Uterus (tissue), 4 donors: ENCODE data around the gene PLA1A. TPM values are rescaled to one million over a fixed set of nuclear protein-coding genes. Genes with fewer than 3 reads are reported as not detected.

Experiments used
- DNase-seq, 2 donors: peaks; one replicate each; pipeline ENCODE4 v3.0.0-alpha.2; 2019 to 2020
- H3K27ac ChIP-seq, 2 donors: fragments of 200-600 bp; sonication (generic); 1 replicate in 1 of 2; 2 replicates in 1 of 2; pipeline ENCODE4 v1.5.1; 2016 to 2018
- H3K27me3 ChIP-seq, 2 donors: fragments of 200-600 bp; sonication (generic); one replicate each; pipeline ENCODE4 v1.5.1; 2018 to 2019; ENCODE audit warnings: control low read depth in 1 of 2
- H3K36me3 ChIP-seq, 2 donors: fragments of 200-600 bp; sonication (generic); one replicate each; pipeline ENCODE4 v1.5.1; 2019; ENCODE audit warnings: control low read depth in 1 of 2
- H3K4me1 ChIP-seq, 2 donors: fragments of 200-600 bp; sonication (generic); one replicate each; pipeline ENCODE4 v1.5.1; 2018 to 2019; ENCODE audit warnings: control low read depth in 1 of 2
- H3K4me3 ChIP-seq, 2 donors: fragments of 200-600 bp; sonication (generic); 1 replicate in 1 of 2; 2 replicates in 1 of 2; pipeline ENCODE4 v1.5.1; 2018 to 2019; ENCODE audit warnings: mild to moderate bottlenecking in 1 of 2
- H3K9me3 ChIP-seq, 2 donors: fragments of 200-600 bp; sonication (generic); one replicate each; pipeline ENCODE4 v1.5.1; 2019; ENCODE audit warnings: control low read depth in 1 of 2
- POLR2A ChIP-seq, 2 donors: fragments of 450-650 bp; IDR thresholded peaks; one replicate each; pipeline ENCODE4 v1.6.1; 2016; ENCODE audit warnings: antibody characterized with exemption in 2 of 2, mild to moderate bottlenecking in 1 of 2, moderate library complexity in 1 of 2
- intact Hi-C: fragments of 100-400 bp; cut with DNase I; formaldehyde crosslinking; loops from one replicate; pipeline ENCODE4 v1.15.1; 2023; ENCODE audit warnings: low total_unique reads
- total RNA-seq, 4 donors: library from RNA; depleted of rRNA in 3 of 4; stranded (reverse); fragments of >200 nt in 3 of 4; gene quantifications; one replicate each; pipeline versions ENCODE4 v1.1.0 to v1.2.4, GENCODE V29; 2014 to 2023
- TF ChIP-seq, protein P1 (sequence below), 4 experiments: fragments of 200-600 bp in 2 of 4; fragments of 450-650 bp in 2 of 4; sonication (generic) in 2 of 4; IDR thresholded peaks; one replicate each; pipeline ENCODE4 v1.5.1; 2016 to 2019; ENCODE audit warnings: antibody characterized with exemption in 4 of 4, mild to moderate bottlenecking in 2 of 4, moderate library complexity in 1 of 4
- donor health status: DM: yes; HTN: yes; CAD: no.

PLA1A gene
- total RNA-seq, 4 donors from 2014 or later = 11.9 to 37.1 (median 16.5) TPM; not detected in 1

- H3K27ac ChIP-seq = peak overlapping the region; percentile 69 to 71
- no peaks in the 10 kb centered on the region for H3K36me3 ChIP-seq
- intact Hi-C loops = no loop called here
- no peaks in the 10 kb centered on the region for H3K27me3 ChIP-seq
- no peaks in the 10 kb centered on the region for H3K9me3 ChIP-seq
- no peak for DNase-seq
- H3K4me1 ChIP-seq = no peaks in the 10 kb centered on the region
- TF ChIP-seq POLR2A (IDR thresholded peaks at IDR 0.05) = no peak
- TF ChIP-seq, protein P1, sequence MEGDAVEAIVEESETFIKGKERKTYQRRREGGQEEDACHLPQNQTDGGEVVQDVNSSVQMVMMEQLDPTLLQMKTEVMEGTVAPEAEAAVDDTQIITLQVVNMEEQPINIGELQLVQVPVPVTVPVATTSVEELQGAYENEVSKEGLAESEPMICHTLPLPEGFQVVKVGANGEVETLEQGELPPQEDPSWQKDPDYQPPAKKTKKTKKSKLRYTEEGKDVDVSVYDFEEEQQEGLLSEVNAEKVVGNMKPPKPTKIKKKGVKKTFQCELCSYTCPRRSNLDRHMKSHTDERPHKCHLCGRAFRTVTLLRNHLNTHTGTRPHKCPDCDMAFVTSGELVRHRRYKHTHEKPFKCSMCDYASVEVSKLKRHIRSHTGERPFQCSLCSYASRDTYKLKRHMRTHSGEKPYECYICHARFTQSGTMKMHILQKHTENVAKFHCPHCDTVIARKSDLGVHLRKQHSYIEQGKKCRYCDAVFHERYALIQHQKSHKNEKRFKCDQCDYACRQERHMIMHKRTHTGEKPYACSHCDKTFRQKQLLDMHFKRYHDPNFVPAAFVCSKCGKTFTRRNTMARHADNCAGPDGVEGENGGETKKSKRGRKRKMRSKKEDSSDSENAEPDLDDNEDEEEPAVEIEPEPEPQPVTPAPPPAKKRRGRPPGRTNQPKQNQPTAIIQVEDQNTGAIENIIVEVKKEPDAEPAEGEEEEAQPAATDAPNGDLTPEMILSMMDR (IDR thresholded peaks at IDR 0.05) = no peak
- H3K4me3 ChIP-seq = no peak overlapping the region
Measured at GRCh38 chr3:119665954-119666559, 68.4 kb downstream of the PLA1A start.

GRCh38 chr3:119669906-119670570 is 72.4 kb downstream of the PLA1A start:
- Histone ChIP-seq H3K27me3 (no peaks in the 10 kb centered on the region), H3K4me3 (no peak overlapping the region), H3K4me1 (no peaks in the 10 kb centered on the region), H3K9me3 (no peaks in the 10 kb centered on the region), H3K27ac (peak overlapping the region; percentile 16 to 65), H3K36me3 (no peaks in the 10 kb centered on the region)
- no peak for DNase-seq
- no peak for TF ChIP-seq POLR2A (IDR thresholded peaks at IDR 0.05)
- TF ChIP-seq, protein P1 (IDR thresholded peaks at IDR 0.05) = no peak
- intact Hi-C loops = no loop called here

DNA sequence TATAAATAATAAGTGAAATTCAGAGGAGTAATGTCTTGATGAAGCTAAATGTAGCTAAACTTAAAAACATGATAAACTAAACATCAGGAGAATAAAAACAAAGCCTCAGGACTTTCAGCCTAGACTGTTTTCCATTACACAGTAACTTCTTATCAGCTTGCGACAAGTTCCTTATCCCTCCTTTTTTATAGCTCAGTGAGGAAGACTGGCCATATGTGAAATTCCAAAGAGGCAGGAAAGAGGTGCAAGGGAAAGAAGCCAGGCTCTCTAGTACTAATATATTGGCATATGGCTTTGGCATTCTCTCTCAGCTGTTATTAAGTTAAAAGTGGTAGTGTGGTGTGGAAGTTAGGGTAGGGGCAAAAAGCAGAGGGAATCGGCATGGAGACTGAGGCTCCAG is 75.1 kb downstream of the PLA1A start:
- no peaks in the 10 kb centered on the region for H3K27me3 ChIP-seq
- peaks cover 0 to 8% of the 10 kb centered on the region in 2 donors for H3K4me1 ChIP-seq
- H3K27ac ChIP-seq = peak overlapping the region in 1 of 2 donors; percentile 44
- intact Hi-C loops = no loop called here
- H3K36me3 ChIP-seq = no peaks in the 10 kb centered on the region
- H3K4me3 ChIP-seq = no peak overlapping the region
- H3K9me3 ChIP-seq = no peaks in the 10 kb centered on the region
- TF ChIP-seq, protein P1 (IDR thresholded peaks at IDR 0.05) = no peak
- TF ChIP-seq POLR2A (IDR thresholded peaks at IDR 0.05) = no peak
- DNase-seq = no peak

DNA sequence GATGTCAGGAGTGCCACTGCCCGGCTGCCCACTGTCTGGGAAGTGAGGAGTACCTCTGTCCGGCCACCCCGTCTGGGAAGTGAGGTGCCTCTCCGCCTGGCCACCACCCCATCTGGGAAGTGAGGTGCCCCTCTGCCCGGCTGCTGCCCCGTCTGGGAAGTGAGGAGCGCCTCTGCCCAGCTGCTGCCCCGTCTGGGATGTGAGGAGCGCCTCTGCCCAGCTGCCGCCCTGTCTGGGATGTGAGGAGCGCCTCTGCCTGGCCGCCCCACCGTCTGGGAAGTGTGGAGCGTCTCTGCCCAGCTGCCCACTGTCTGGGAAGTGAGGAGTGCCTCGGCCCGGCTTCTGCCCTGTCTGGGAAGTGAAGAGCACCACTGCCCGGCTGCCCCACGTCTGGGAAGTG is 76.2 kb downstream of the PLA1A start:
- intact Hi-C loops = no loop called here
- no peak for DNase-seq
- H3K4me3 ChIP-seq = no peak overlapping the region
- TF ChIP-seq POLR2A (IDR thresholded peaks at IDR 0.05) = no peak
- TF ChIP-seq, protein P1 (IDR thresholded peaks at IDR 0.05) = no peak
- peaks cover 0 to 8% of the 10 kb centered on the region in 2 donors for H3K4me1 ChIP-seq
- no peaks in the 10 kb centered on the region for H3K27me3 ChIP-seq
- no peaks in the 10 kb centered on the region for H3K36me3 ChIP-seq
- no peak overlapping the region for H3K27ac ChIP-seq
- H3K9me3 ChIP-seq = no peaks in the 10 kb centered on the region

- TF ChIP-seq, protein P1 (IDR thresholded peaks at IDR 0.05) = no peak
- TF ChIP-seq POLR2A (IDR thresholded peaks at IDR 0.05) = no peak
- Histone ChIP-seq H3K4me3 (no peak overlapping the region), H3K9me3 (no peaks in the 10 kb centered on the region), H3K27ac (peak overlapping the region; percentile 92 to 94), H3K27me3 (no peaks in the 10 kb centered on the region), H3K36me3 (no peaks in the 10 kb centered on the region), H3K4me1 (peaks cover 0 to 8% of the 10 kb centered on the region in 2 donors)
- no peak for DNase-seq
- intact Hi-C loops = no loop called here
Measured at GRCh38 chr3:119675188-119675874, 77.6 kb downstream of the PLA1A start.
